Measurements from ENCODE around the gene CENPP. TPM values are rescaled to one million over a fixed set of nuclear protein-coding genes. Genes with fewer than 3 reads are reported as not detected.

Gene CENPP
- total RNA-seq, 4 donors from 2014 or later, result 1.5 to 11.6 (median 5.5) TPM

DNA sequence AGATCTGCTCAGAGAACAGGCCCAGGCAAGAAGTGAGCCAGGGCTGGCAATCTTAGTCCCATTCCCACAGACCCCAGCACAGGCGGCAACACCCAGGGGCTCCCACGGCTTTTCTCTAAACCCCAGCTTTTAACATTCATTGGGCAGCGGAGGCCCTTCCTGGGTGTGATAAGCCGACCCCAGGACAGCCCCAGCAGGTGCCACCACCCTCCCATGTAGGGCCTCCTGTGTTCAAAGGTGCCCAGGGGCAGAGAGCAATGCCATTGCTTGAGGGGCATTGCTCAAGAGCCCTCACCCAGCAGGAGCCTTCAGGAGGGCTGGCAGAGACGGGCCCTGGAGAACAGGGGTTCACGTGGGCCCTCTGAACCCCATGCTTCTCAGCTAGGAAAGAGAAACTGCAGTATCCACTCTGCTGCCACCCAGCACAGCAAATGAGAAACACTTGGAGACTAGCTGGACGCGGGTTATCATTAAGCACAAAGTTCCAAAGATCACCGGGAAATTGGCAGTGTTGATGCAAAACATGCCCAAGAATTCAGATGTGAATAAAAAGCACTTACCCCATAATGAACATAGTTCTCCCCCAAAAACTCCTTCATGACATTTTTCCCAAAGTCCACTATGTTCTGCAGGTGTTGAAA, 330.3 kb downstream of the CENPP start:
- peaks cover 6 to 8% of the 10 kb centered on the region in 2 donors for H3K36me3 ChIP-seq
- intact Hi-C loops (cut with DNase I), result no loop called here
- 93 to 94% methylated on average over 7 to 8 of the region's 9 CpGs for WGBS, 2 donors
- TF ChIP-seq CTCF (IDR thresholded peaks at IDR 0.05), result no peak
- no peak for TF ChIP-seq POLR2A (IDR thresholded peaks at IDR 0.05)
- H3K27ac ChIP-seq, result no peak overlapping the region
- DNase-seq, result no peak
- no peak overlapping the region for H3K4me3 ChIP-seq (replicated peaks in 1 of 3)
- no peaks in the 10 kb centered on the region for H3K4me1 ChIP-seq
- no peaks in the 10 kb centered on the region for H3K27me3 ChIP-seq
- H3K9me3 ChIP-seq, result no peaks in the 10 kb centered on the region

DNA sequence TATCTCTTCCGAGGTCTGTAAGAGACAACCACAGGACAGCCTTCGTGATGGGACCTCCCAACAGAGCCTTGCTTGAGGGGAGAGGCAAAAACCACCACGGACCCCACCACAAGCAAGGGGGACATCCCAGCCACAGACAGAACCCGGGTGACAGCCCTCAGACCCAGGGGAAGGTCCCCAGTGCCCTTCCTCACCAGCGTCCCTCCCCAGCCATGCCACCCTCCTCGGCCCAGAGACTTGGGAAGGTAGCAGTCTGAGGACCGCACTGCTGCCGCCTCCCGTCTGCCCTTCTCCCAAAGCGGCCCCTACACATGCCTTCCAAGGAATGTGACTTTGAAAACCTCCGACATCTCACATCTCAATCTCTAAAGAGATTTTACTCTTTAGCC, 330.8 kb downstream of the CENPP start:
- DNase-seq, result no peak
- intact Hi-C loops (cut with DNase I), result no loop called here
- no peaks in the 10 kb centered on the region for H3K4me1 ChIP-seq
- TF ChIP-seq CTCF (IDR thresholded peaks at IDR 0.05), result no peak
- TF ChIP-seq POLR2A (IDR thresholded peaks at IDR 0.05), result no peak
- WGBS, 2 donors, result 94 to 95% methylated on average over 10 to 11 of the region's 11 CpGs
- H3K27me3 ChIP-seq, result no peaks in the 10 kb centered on the region
- H3K36me3 ChIP-seq, result peaks cover 6 to 8% of the 10 kb centered on the region in 2 donors
- H3K4me3 ChIP-seq (replicated peaks in 1 of 3), result no peak overlapping the region
- H3K27ac ChIP-seq, result no peak overlapping the region
- no peaks in the 10 kb centered on the region for H3K9me3 ChIP-seq

DNA sequence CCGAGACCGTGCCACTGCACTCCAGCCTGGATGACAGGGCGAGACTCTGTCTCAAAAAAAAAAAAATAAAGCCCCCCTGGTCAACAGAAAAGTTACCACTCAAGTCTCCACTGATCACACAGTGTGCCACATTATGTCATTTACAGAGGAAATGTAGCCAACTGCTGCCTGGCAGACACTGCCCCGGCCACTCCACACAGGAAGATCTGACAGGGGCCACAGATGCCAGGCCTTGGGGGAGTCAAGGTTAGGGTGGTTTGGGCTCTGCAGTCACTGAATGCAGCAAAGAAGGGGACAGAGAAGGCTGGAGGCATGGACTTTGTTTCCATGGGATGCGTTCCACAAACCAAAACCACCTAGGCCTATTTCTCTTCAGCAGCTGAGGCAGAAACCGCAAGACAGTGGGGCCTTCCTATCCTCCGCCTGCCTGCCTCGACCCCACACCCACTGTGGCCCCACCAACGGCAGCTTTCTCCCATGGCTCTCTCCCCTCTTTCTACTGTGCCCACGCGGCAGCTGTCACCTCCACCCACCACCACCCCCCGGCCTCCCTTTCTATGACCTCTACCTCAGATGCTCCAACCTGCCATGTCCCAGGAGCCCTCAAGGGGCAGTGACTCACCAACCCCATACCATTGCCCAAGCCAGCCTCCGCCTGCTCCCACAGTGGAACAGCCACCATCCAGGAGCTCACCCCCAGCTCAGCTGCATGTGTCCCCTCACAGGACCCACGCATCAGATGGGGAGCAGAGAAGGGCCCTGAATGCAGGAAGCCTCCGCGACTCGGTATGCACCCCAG, 331.7 kb downstream of the CENPP start:
- Histone ChIP-seq H3K9me3 (no peaks in the 10 kb centered on the region), H3K36me3 (peaks cover 6 to 8% of the 10 kb centered on the region in 2 donors), H3K4me1 (no peaks in the 10 kb centered on the region), H3K4me3 (replicated peaks in 1 of 3) (no peak overlapping the region), H3K27me3 (no peaks in the 10 kb centered on the region), H3K27ac (no peak overlapping the region)
- TF ChIP-seq POLR2A (IDR thresholded peaks at IDR 0.05) (no peak), CTCF (IDR thresholded peaks at IDR 0.05) (no peak)
- DNase-seq, result no peak
- WGBS, 2 donors, result 92 to 96% methylated on average over 13 to 17 of the region's 17 CpGs
- intact Hi-C loops (cut with DNase I), result no loop called here

DNA sequence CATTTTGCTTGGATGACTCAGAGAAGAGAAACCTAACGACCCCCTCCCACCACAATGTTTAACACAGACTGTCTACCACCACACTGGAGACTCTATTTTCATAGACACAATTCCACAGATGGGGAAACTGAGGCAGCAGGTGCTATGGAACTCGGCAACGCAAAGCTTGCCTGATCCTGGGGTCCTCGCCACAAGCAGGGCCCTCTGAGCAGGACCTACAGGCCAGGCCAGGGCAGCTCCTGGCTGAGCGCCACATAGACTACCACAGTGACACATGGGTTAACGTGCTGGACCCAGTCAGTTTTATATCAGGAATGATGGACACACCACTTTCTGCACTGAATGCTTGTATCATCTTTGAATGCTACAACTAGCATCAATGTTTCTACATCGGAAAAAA, 332.4 kb downstream of the CENPP start:
- DNase-seq, result no peak
- H3K4me1 ChIP-seq, result no peaks in the 10 kb centered on the region
- no peak overlapping the region for H3K27ac ChIP-seq
- intact Hi-C loops (cut with DNase I), result no loop called here
- WGBS, 2 donors, result 95 to 96% methylated on average over 7 of the region's 7 CpGs
- H3K27me3 ChIP-seq, result no peaks in the 10 kb centered on the region
- H3K9me3 ChIP-seq, result no peaks in the 10 kb centered on the region
- peaks cover 6 to 8% of the 10 kb centered on the region in 2 donors for H3K36me3 ChIP-seq
- no peak overlapping the region for H3K4me3 ChIP-seq (replicated peaks in 1 of 3)
- TF ChIP-seq POLR2A (IDR thresholded peaks at IDR 0.05) (no peak), CTCF (IDR thresholded peaks at IDR 0.05) (no peak)

- Histone ChIP-seq H3K4me3 (replicated peaks in 1 of 3) (no peak overlapping the region), H3K27me3 (no peaks in the 10 kb centered on the region), H3K4me1 (no peaks in the 10 kb centered on the region), H3K9me3 (no peaks in the 10 kb centered on the region), H3K36me3 (peaks cover 6 to 8% of the 10 kb centered on the region in 2 donors), H3K27ac (no peak overlapping the region)
- intact Hi-C loops (cut with DNase I), result no loop called here
- 96 to 97% methylated on average over 4 of the region's 4 CpGs for WGBS, 2 donors
- TF ChIP-seq POLR2A (IDR thresholded peaks at IDR 0.05) (no peak), CTCF (IDR thresholded peaks at IDR 0.05) (no peak)
- no peak for DNase-seq
Observed at GRCh38 chr9:92658611-92659010, 332.9 kb downstream of the CENPP start.

Data from thyroid gland (tissue), 4 donors.